ENCODE data around the gene TNIK. TPM values are rescaled to one million over a fixed set of nuclear protein-coding genes. Genes with fewer than 3 reads are reported as not detected.

Gene TNIK
- total and polyA plus RNA-seq, 2 experiments from 2014 or later: 14.6 to 34.3 TPM

- no peak for TF ChIP-seq ZNF114 (CRISPR knock-in tag; IDR thresholded peaks at IDR 0.05)
- no peak for TF ChIP-seq STAT1 (IDR thresholded peaks at IDR 0.05; ENCODE audit: unreplicated experiment)
- TF ChIP-seq POLR2AphosphoS5 (IDR thresholded peaks at IDR 0.05; ENCODE audit: low read depth): no peak
- no peak for TF ChIP-seq NANOG (IDR thresholded peaks at IDR 0.05; ENCODE audit: borderline replicate concordance)
- no peak for TF ChIP-seq ZNF331 (CRISPR knock-in tag; IDR thresholded peaks at IDR 0.05; ENCODE audit: low read depth)
- no peak for TF ChIP-seq CREB1 (CRISPR knock-in tag; IDR thresholded peaks at IDR 0.05; ENCODE audit: low read depth)
- no peak for TF ChIP-seq EZH2phosphoT487 (IDR thresholded peaks at IDR 0.05; ENCODE audit: unreplicated experiment)
- TF ChIP-seq JUNB (IDR thresholded peaks at IDR 0.05; ENCODE audit: unreplicated experiment): no peak
- ATAC-seq: no peak
- no peak overlapping the region for H3K27ac Mint-ChIP-seq
- H3K4me3 ChIP-seq: no peak overlapping the region
- H3K27ac ChIP-seq (ENCODE audit: low read depth): no peak overlapping the region
- peaks cover 3% of the 10 kb centered on the region; the same call in 1 of the 2 replicates for H3K9me2 ChIP-seq (ENCODE audit: insufficient read depth)
- H3K4me3 Mint-ChIP-seq: no peak overlapping the region
- H3F3A ChIP-seq (replicated peaks; ENCODE audit: low read depth): no peaks in the 10 kb centered on the region
- peaks cover 9% of the 10 kb centered on the region for H3K4me1 Mint-ChIP-seq
- H3K36me3 Mint-ChIP-seq (ENCODE audit: low read depth): 0 out of 3 replicates have a peak, but pooled peaks cover 3% of the 10 kb centered on the region
- 0 out of 2 replicates have a peak overlapping the region, but pooled peaks have one; percentile 8 for H2AFZ ChIP-seq
- H3K79me2 ChIP-seq (replicated peaks; ENCODE audit: insufficient read depth): no peaks in the 10 kb centered on the region
- no peak overlapping the region for H3K4me2 ChIP-seq
- no peaks in the 10 kb centered on the region for H4K20me1 ChIP-seq (replicated peaks; ENCODE audit: insufficient read depth)
- H3K4me1 ChIP-seq (ENCODE audit: insufficient read depth): peaks cover 3% of the 10 kb centered on the region; the same call in 1 of the 2 replicates
- no peaks in the 10 kb centered on the region; the same call in 2 of the 3 replicates for H3K9me3 Mint-ChIP-seq
- no peak for DNase-seq (ENCODE audit: low spot score)
- no peaks in the 10 kb centered on the region for H3K27me3 ChIP-seq (ENCODE audit: insufficient read depth)
- H3K27me3 Mint-ChIP-seq (ENCODE audit: insufficient read depth, low read depth, poor library complexity): peaks cover 1% of the 10 kb centered on the region
- H3K36me3 ChIP-seq (ENCODE audit: insufficient read depth): no peaks in the 10 kb centered on the region
These were observed 8.2 kb upstream of the TNIK start for GRCh38 chr3:171468296-171468906.

- Mint-ChIP-seq H3K9me3 (no peaks in the 10 kb centered on the region; the same call in 2 of the 3 replicates), H3K4me1 (peaks cover 23% of the 10 kb centered on the region), H3K4me3 (no peak overlapping the region), H3K27ac (no peak overlapping the region), H3K36me3 (ENCODE audit: low read depth) (0 out of 3 replicates have a peak, but pooled peaks cover 3% of the 10 kb centered on the region), H3K27me3 (ENCODE audit: insufficient read depth, low read depth, poor library complexity) (peaks cover 8% of the 10 kb centered on the region)
- H3K27me3 ChIP-seq (ENCODE audit: insufficient read depth): peaks cover 10% of the 10 kb centered on the region
- no peaks in the 10 kb centered on the region for H4K20me1 ChIP-seq (replicated peaks; ENCODE audit: insufficient read depth)
- H3K27ac ChIP-seq (ENCODE audit: low read depth): no peak overlapping the region
- no peak overlapping the region for H2AFZ ChIP-seq
- H3K4me3 ChIP-seq: no peak overlapping the region
- DNase-seq (ENCODE audit: low spot score) (no peak), ATAC-seq (no peak)
- H3K4me2 ChIP-seq: no peak overlapping the region
- H3F3A ChIP-seq (replicated peaks; ENCODE audit: low read depth): no peaks in the 10 kb centered on the region
- H3K79me2 ChIP-seq (replicated peaks; ENCODE audit: insufficient read depth): no peaks in the 10 kb centered on the region
- H3K36me3 ChIP-seq (ENCODE audit: insufficient read depth): no peaks in the 10 kb centered on the region
- H3K9me2 ChIP-seq (ENCODE audit: insufficient read depth): peaks cover 3% of the 10 kb centered on the region; the same call in 1 of the 2 replicates
- peaks cover 16% of the 10 kb centered on the region for H3K4me1 ChIP-seq (ENCODE audit: insufficient read depth)
- no peak for TF ChIP-seq JUNB (IDR thresholded peaks at IDR 0.05; ENCODE audit: unreplicated experiment)
- TF ChIP-seq ZNF331 (CRISPR knock-in tag; IDR thresholded peaks at IDR 0.05; ENCODE audit: low read depth): no peak
- TF ChIP-seq REST (IDR thresholded peaks at IDR 0.05; ENCODE audit: unreplicated experiment): no peak
- TF ChIP-seq CTCF (conservative IDR thresholded peaks at IDR 0.05; ENCODE audit: low read depth in 2 of 2): no peak
- no peak for TF ChIP-seq NANOG (IDR thresholded peaks at IDR 0.05; ENCODE audit: borderline replicate concordance)
- TF ChIP-seq CREB1 (CRISPR knock-in tag; IDR thresholded peaks at IDR 0.05; ENCODE audit: low read depth): no peak
- TF ChIP-seq ETS1 (IDR thresholded peaks at IDR 0.05): no peak
- TF ChIP-seq POLR2AphosphoS5 (IDR thresholded peaks at IDR 0.05; ENCODE audit: low read depth): no peak
- no peak for TF ChIP-seq EZH2 (IDR thresholded peaks at IDR 0.05; ENCODE audit: low read depth, unreplicated experiment)
These were observed 5.6 kb upstream of the TNIK start for GRCh38 chr3:171465763-171466162.
